ENCODE results near the gene C1QTNF8.

The C1QTNF8 gene

GRCh38 chr16:1132431-1132830, 36.4 kb upstream of the C1QTNF8 start:
- TF ChIP-seq CTCF (conservative IDR thresholded peaks at IDR 0.05) = no peak
- no peak overlapping the region for H3K27ac ChIP-seq

- no peak overlapping the region for H3K27ac ChIP-seq
- TF ChIP-seq CTCF (conservative IDR thresholded peaks at IDR 0.05) = no peak
Observed at GRCh38 chr16:1131378-1131994, 35.4 kb upstream of the C1QTNF8 start.

- no peak overlapping the region for H3K27ac ChIP-seq
- TF ChIP-seq CTCF (conservative IDR thresholded peaks at IDR 0.05) = no peak
Observed at GRCh38 chr16:1130382-1130781, 34.3 kb upstream of the C1QTNF8 start.

- no peak for TF ChIP-seq CTCF (conservative IDR thresholded peaks at IDR 0.05)
- H3K27ac ChIP-seq = no peak overlapping the region
Observed at GRCh38 chr16:1129106-1129960, 33.3 kb upstream of the C1QTNF8 start.

- TF ChIP-seq CTCF (conservative IDR thresholded peaks at IDR 0.05) = no peak
- no peak overlapping the region for H3K27ac ChIP-seq
Observed at GRCh38 chr16:1127971-1128715, 32.1 kb upstream of the C1QTNF8 start.

GRCh38 chr16:1127101-1127500, 31.1 kb upstream of the C1QTNF8 start:
- H3K27ac ChIP-seq = no peak overlapping the region
- TF ChIP-seq CTCF (conservative IDR thresholded peaks at IDR 0.05) = no peak

- no peak for TF ChIP-seq CTCF (conservative IDR thresholded peaks at IDR 0.05)
- no peak overlapping the region for H3K27ac ChIP-seq
Observed at GRCh38 chr16:1126586-1126985, 30.5 kb upstream of the C1QTNF8 start.

All from VCaP (cell line).